ENCODE data around the gene RPH3AL.
A peak's percentile ranks its signal among the peaks of the same experiment; 100 is the strongest.
"Not testable (repeated sequence)": the region's sequence is repeated elsewhere in the genome, so short reads cannot be mapped to it uniquely, and the experiment has no call there.

Gene RPH3AL

GRCh38 chr17:170130-170670, 182.4 kb downstream of the RPH3AL start:
- Histone ChIP-seq H3K18ac (ENCODE audit: low read length) (no peak overlapping the region), H3K4ac (ENCODE audit: low read depth, low read length) (no peak overlapping the region), H4K91ac (ENCODE audit: low read depth, low read length) (no peak overlapping the region), H2BK5ac (ENCODE audit: low read depth, low read length, poor library complexity) (no peak overlapping the region), H3K4me3 (ENCODE audit: low read depth, low read length) (no peak overlapping the region), H2BK120ac (ENCODE audit: insufficient read depth, low read length, poor library complexity) (no peak overlapping the region), H3K14ac (ENCODE audit: low read length) (no peak overlapping the region), H3K9ac (ENCODE audit: low read length) (no peak overlapping the region), H3K27ac (ENCODE audit: low read depth, low read length) (no peak overlapping the region), H2AK5ac (ENCODE audit: low read length) (no peak overlapping the region), H4K8ac (ENCODE audit: low read depth, low read length) (no peak overlapping the region), H2BK12ac (ENCODE audit: low read length) (no peak overlapping the region), H3K79me1 (ENCODE audit: low read length) (no peaks in the 10 kb centered on the region), H3K79me2 (ENCODE audit: control insufficient read depth, insufficient read depth, low read length, poor library complexity) (no peaks in the 10 kb centered on the region), H4K12ac (ENCODE audit: low read depth, low read length) (no peak overlapping the region), H3K4me2 (ENCODE audit: low read length) (no peak overlapping the region), H3K27me3 (ENCODE audit: insufficient read depth, low read length) (no peaks in the 10 kb centered on the region), H3K4me1 (ENCODE audit: control insufficient read depth in 1 of 2, insufficient read depth in 2 of 2, low read length in 2 of 2) (no peaks in the 10 kb centered on the region), H3K9me3 (ENCODE audit: insufficient read depth, low read depth, low read length) (peaks cover 4% of the 10 kb centered on the region), H3K36me3 (ENCODE audit: control insufficient read depth in 1 of 2, insufficient read depth in 2 of 2, low read length in 2 of 2) (no peaks in the 10 kb centered on the region), H2AFZ (ENCODE audit: insufficient read depth, low read length, poor library complexity) (no peak overlapping the region), H3K23ac (ENCODE audit: low read length) (no peak overlapping the region)
- DNase-seq, result no peak
- no CpG with 5 or more reads among the region's 6 CpGs for WGBS (ENCODE audit: extremely low coverage, insufficient coverage, insufficient read length)

- H4K12ac ChIP-seq (ENCODE audit: low read depth, low read length), result not testable (repeated sequence)
Observed at GRCh38 chr17:168614-169013, 184.0 kb downstream of the RPH3AL start.

GRCh38 chr17:165939-166338, 186.7 kb downstream of the RPH3AL start:
- H2BK120ac ChIP-seq (ENCODE audit: insufficient read depth, low read length, poor library complexity), result no peak overlapping the region
- H3K4me2 ChIP-seq (ENCODE audit: low read length), result no peak overlapping the region
- no peak overlapping the region for H3K14ac ChIP-seq (ENCODE audit: low read length)
- H2BK12ac ChIP-seq (ENCODE audit: low read length), result no peak overlapping the region
- no peak overlapping the region for H3K18ac ChIP-seq (ENCODE audit: low read length)
- H4K8ac ChIP-seq (ENCODE audit: low read depth, low read length), result no peak overlapping the region
- no peak overlapping the region for H4K12ac ChIP-seq (ENCODE audit: low read depth, low read length)
- no peaks in the 10 kb centered on the region for H3K27me3 ChIP-seq (ENCODE audit: insufficient read depth, low read length)
- H3K4me1 ChIP-seq (ENCODE audit: control insufficient read depth in 1 of 2, insufficient read depth in 2 of 2, low read length in 2 of 2), result no peaks in the 10 kb centered on the region
- no peak for DNase-seq
- no peak overlapping the region for H3K23ac ChIP-seq (ENCODE audit: low read length)
- H3K27ac ChIP-seq (ENCODE audit: low read depth, low read length), result no peak overlapping the region
- no peak overlapping the region for H2BK5ac ChIP-seq (ENCODE audit: low read depth, low read length, poor library complexity)
- no peak overlapping the region for H3K4ac ChIP-seq (ENCODE audit: low read depth, low read length)
- H3K4me3 ChIP-seq (ENCODE audit: low read depth, low read length), result no peak overlapping the region
- H4K91ac ChIP-seq (ENCODE audit: low read depth, low read length), result no peak overlapping the region
- H3K79me1 ChIP-seq (ENCODE audit: low read length), result no peaks in the 10 kb centered on the region
- no peak overlapping the region for H2AFZ ChIP-seq (ENCODE audit: insufficient read depth, low read length, poor library complexity)
- no peaks in the 10 kb centered on the region for H3K79me2 ChIP-seq (ENCODE audit: control insufficient read depth, insufficient read depth, low read length, poor library complexity)
- H3K9ac ChIP-seq (ENCODE audit: low read length), result no peak overlapping the region
- WGBS (ENCODE audit: extremely low coverage, insufficient coverage, insufficient read length), result no CpG with 5 or more reads among the region's 14 CpGs
- peaks cover 4% of the 10 kb centered on the region for H3K9me3 ChIP-seq (ENCODE audit: insufficient read depth, low read depth, low read length)
- H2AK5ac ChIP-seq (ENCODE audit: low read length), result no peak overlapping the region
- no peaks in the 10 kb centered on the region for H3K36me3 ChIP-seq (ENCODE audit: control insufficient read depth in 1 of 2, insufficient read depth in 2 of 2, low read length in 2 of 2)

More at GRCh38 chr17:168614-169013, 184.0 kb downstream of the RPH3AL start:
- H3K4me1 ChIP-seq (ENCODE audit: control insufficient read depth in 1 of 2, insufficient read depth in 2 of 2, low read length in 2 of 2); H3K27me3 ChIP-seq (ENCODE audit: insufficient read depth, low read length); H2BK12ac ChIP-seq (ENCODE audit: low read length); H3K27ac ChIP-seq (ENCODE audit: low read depth, low read length); H3K9ac ChIP-seq (ENCODE audit: low read length); H3K9me3 ChIP-seq (ENCODE audit: insufficient read depth, low read depth, low read length); H4K91ac ChIP-seq (ENCODE audit: low read depth, low read length); H3K79me2 ChIP-seq (ENCODE audit: control insufficient read depth, insufficient read depth, low read length, poor library complexity); H4K8ac ChIP-seq (ENCODE audit: low read depth, low read length); H3K4me3 ChIP-seq (ENCODE audit: low read depth, low read length); H3K4ac ChIP-seq (ENCODE audit: low read depth, low read length); H3K79me1 ChIP-seq (ENCODE audit: low read length); H3K18ac ChIP-seq (ENCODE audit: low read length); H3K4me2 ChIP-seq (ENCODE audit: low read length); DNase-seq; H2BK5ac ChIP-seq (ENCODE audit: low read depth, low read length, poor library complexity); H2BK120ac ChIP-seq (ENCODE audit: insufficient read depth, low read length, poor library complexity); H2AK5ac ChIP-seq (ENCODE audit: low read length); H3K36me3 ChIP-seq (ENCODE audit: control insufficient read depth in 1 of 2, insufficient read depth in 2 of 2, low read length in 2 of 2); H2AFZ ChIP-seq (ENCODE audit: insufficient read depth, low read length, poor library complexity); H3K23ac ChIP-seq (ENCODE audit: low read length); H3K14ac ChIP-seq (ENCODE audit: low read length): not testable (repeated sequence)
- no CpG with 5 or more reads among the region's 11 CpGs for WGBS (ENCODE audit: extremely low coverage, insufficient coverage, insufficient read length)

- Histone ChIP-seq H4K91ac (ENCODE audit: low read depth, low read length) (no peak overlapping the region), H3K4me2 (ENCODE audit: low read length) (no peak overlapping the region), H2AFZ (ENCODE audit: insufficient read depth, low read length, poor library complexity) (no peak overlapping the region), H3K4ac (ENCODE audit: low read depth, low read length) (no peak overlapping the region), H2BK12ac (ENCODE audit: low read length) (no peak overlapping the region), H3K4me3 (ENCODE audit: low read depth, low read length) (no peak overlapping the region), H3K9me3 (ENCODE audit: insufficient read depth, low read depth, low read length) (no peaks in the 10 kb centered on the region), H3K23ac (ENCODE audit: low read length) (no peak overlapping the region), H3K27ac (ENCODE audit: low read depth, low read length) (no peak overlapping the region), H3K18ac (ENCODE audit: low read length) (no peak overlapping the region), H2BK120ac (ENCODE audit: insufficient read depth, low read length, poor library complexity) (no peak overlapping the region), H4K12ac (ENCODE audit: low read depth, low read length) (no peak overlapping the region), H3K36me3 (ENCODE audit: control insufficient read depth in 1 of 2, insufficient read depth in 2 of 2, low read length in 2 of 2) (no peaks in the 10 kb centered on the region), H2BK5ac (ENCODE audit: low read depth, low read length, poor library complexity) (no peak overlapping the region), H4K8ac (ENCODE audit: low read depth, low read length) (no peak overlapping the region), H3K4me1 (ENCODE audit: control insufficient read depth in 1 of 2, insufficient read depth in 2 of 2, low read length in 2 of 2) (no peaks in the 10 kb centered on the region), H3K27me3 (ENCODE audit: insufficient read depth, low read length) (no peaks in the 10 kb centered on the region), H2AK5ac (ENCODE audit: low read length) (no peak overlapping the region), H3K79me2 (ENCODE audit: control insufficient read depth, insufficient read depth, low read length, poor library complexity) (no peaks in the 10 kb centered on the region), H3K14ac (ENCODE audit: low read length) (no peak overlapping the region), H3K79me1 (ENCODE audit: low read length) (no peaks in the 10 kb centered on the region), H3K9ac (ENCODE audit: low read length) (no peak overlapping the region)
- DNase-seq, result peak in 1 of 2 donors; percentile 5
- no CpG with 5 or more reads among the region's 16 CpGs for WGBS (ENCODE audit: extremely low coverage, insufficient coverage, insufficient read length)
Observed at GRCh38 chr17:164303-165235, 188.0 kb downstream of the RPH3AL start.

All from trophoblast cell (in vitro differentiated cells and primary cell).